Activated CD8-positive, alpha-beta T cell treated with anti-CD3 and anti-CD28 coated beads for 36 hours (primary cell): ENCODE measurements around the gene GPRC5A. TPM values are rescaled to one million over a fixed set of nuclear protein-coding genes. Genes with fewer than 3 reads are reported as not detected.
A peak's percentile ranks its signal among the peaks of the same experiment; 100 is the strongest.

Experiments used
- ATAC-seq: fragments of 200-7000 bp; cut with Tn5 transposase; one replicate; pipeline ENCODE4 v1.10.0; 2021; ENCODE audit warnings: mild to moderate bottlenecking, moderate library complexity
- CTCF ChIA-PET: fragments of 350-600 bp; sonication (Branson Sonifier 250); formaldehyde crosslinking; loops from one replicate; lab custom pipeline; 2021; ENCODE audit warnings: antibody characterized with exemption; lab: Charles Lee
- POLR2A ChIA-PET: fragments of 350-600 bp; sonication (Branson Sonifier 250); formaldehyde crosslinking; loops from one replicate; lab custom pipeline; 2021; ENCODE audit warnings: antibody characterized with exemption; lab: Charles Lee
- DNase-seq: peaks from one replicate; pipeline ENCODE4 v3.0.0-alpha.2; 2020
- H3K27ac Mint-ChIP-seq: one replicate; pipeline ENCODE4 v1.8.0; 2021; ENCODE audit warnings: mild to moderate bottlenecking, mixed read lengths
- H3K27me3 Mint-ChIP-seq: one replicate; pipeline ENCODE4 v1.8.0; 2021; ENCODE audit warnings: mixed read lengths
- H3K36me3 Mint-ChIP-seq: one replicate; pipeline ENCODE4 v1.8.0; 2021; ENCODE audit warnings: low read depth, mixed read lengths
- H3K4me1 Mint-ChIP-seq: one replicate; pipeline ENCODE4 v1.8.0; 2021; ENCODE audit warnings: low read depth, mixed read lengths
- H3K4me3 Mint-ChIP-seq: one replicate; pipeline ENCODE4 v1.8.0; 2021; ENCODE audit warnings: mild to moderate bottlenecking, moderate library complexity, mixed read lengths
- H3K9me3 Mint-ChIP-seq: one replicate; pipeline ENCODE4 v1.8.0; 2021; ENCODE audit warnings: mixed read lengths
- CTCF ChIP-seq: fragments of 200-600 bp; IDR thresholded peaks from one replicate; pipeline ENCODE4 v1.8.0; 2022; ENCODE audit warnings: antibody characterized with exemption, mild to moderate bottlenecking
- intact Hi-C: fragments of 100-400 bp; cut with micrococcal nuclease; formaldehyde crosslinking; loops from one replicate; pipeline ENCODE4 v1.10.0; 2022
- total RNA-seq, 2 experiments: library from RNA; stranded (reverse); gene quantifications; one replicate each; pipeline ENCODE4 v1.2.3, GENCODE V29; 2021

GPRC5A gene
- total RNA-seq, 2 experiments from 2014 or later: 0.11 TPM; not detected in 1

GRCh38 chr12:12877781-12878455 is 13.4 kb upstream of the GPRC5A start:
- CTCF ChIA-PET: interaction anchor here (1.2 to 1.6 kb wide), 2 partner anchors 10 to 41 kb away, joined by 3 to 6 read pairs; no protein-coding TSS in a partner anchor

GRCh38 chr12:12880537-12880936 is 10.8 kb upstream of the GPRC5A start:
- ChIA-PET CTCF (interaction anchor here (1.4 kb wide), 1 partner anchor 29 kb away, joined by 3 read pairs; no protein-coding TSS in a partner anchor), POLR2A (interaction anchor here (0.7 kb wide), 1 partner anchor 8 kb away, joined by 3 read pairs; no protein-coding TSS in a partner anchor)
- Mint-ChIP-seq H3K27me3 (no peaks in the 10 kb centered on the region), H3K27ac (no peak overlapping the region), H3K9me3 (no peaks in the 10 kb centered on the region), H3K4me1 (peaks cover 8% of the 10 kb centered on the region), H3K4me3 (no peak overlapping the region), H3K36me3 (no peaks in the 10 kb centered on the region)
- TF ChIP-seq CTCF: no peak
- ATAC-seq (no peak), DNase-seq (peak; percentile 16)
- intact Hi-C loops: no loop called here

More at GRCh38 chr12:12877781-12878455, 13.4 kb upstream of the GPRC5A start:
- no peak for TF ChIP-seq CTCF
- peaks cover 8% of the 10 kb centered on the region for H3K4me1 Mint-ChIP-seq
- H3K27me3 Mint-ChIP-seq: no peaks in the 10 kb centered on the region
- no peaks in the 10 kb centered on the region for H3K36me3 Mint-ChIP-seq
- DNase-seq (no peak), ATAC-seq (no peak)
- no peak overlapping the region for H3K4me3 Mint-ChIP-seq
- no peaks in the 10 kb centered on the region for H3K9me3 Mint-ChIP-seq
- no peak overlapping the region for H3K27ac Mint-ChIP-seq
- intact Hi-C loops: no loop called here
- POLR2A ChIA-PET: no interaction called here

- ChIA-PET POLR2A (interaction anchor here (0.7 kb wide), 1 partner anchor 9 kb away, joined by 3 read pairs; no protein-coding TSS in a partner anchor), CTCF (interaction anchor here (1.4 kb wide), 1 partner anchor 30 kb away, joined by 3 read pairs; no protein-coding TSS in a partner anchor)
- H3K9me3 Mint-ChIP-seq: no peaks in the 10 kb centered on the region
- TF ChIP-seq CTCF: no peak
- intact Hi-C loops: no loop called here
- no peak overlapping the region for H3K4me3 Mint-ChIP-seq
- DNase-seq: no peak
- no peak overlapping the region for H3K27ac Mint-ChIP-seq
- no peaks in the 10 kb centered on the region for H3K27me3 Mint-ChIP-seq
- peaks cover 8% of the 10 kb centered on the region for H3K4me1 Mint-ChIP-seq
- H3K36me3 Mint-ChIP-seq: no peaks in the 10 kb centered on the region
- ATAC-seq: peak; percentile 39
Observed at GRCh38 chr12:12881151-12881909, 10.0 kb upstream of the GPRC5A start.

- DNase-seq (no peak), ATAC-seq (no peak)
- ChIA-PET POLR2A (no interaction called here), CTCF (no interaction called here)
- Mint-ChIP-seq H3K4me1 (peaks cover 8% of the 10 kb centered on the region), H3K27me3 (no peaks in the 10 kb centered on the region), H3K27ac (no peak overlapping the region), H3K36me3 (no peaks in the 10 kb centered on the region), H3K9me3 (no peaks in the 10 kb centered on the region), H3K4me3 (no peak overlapping the region)
- intact Hi-C loops: no loop called here
- TF ChIP-seq CTCF: no peak
Observed at GRCh38 chr12:12882288-12882687, 9.1 kb upstream of the GPRC5A start.
